ENCODE results near the gene OPCML. TPM values are rescaled to one million over a fixed set of nuclear protein-coding genes. Genes with fewer than 3 reads are reported as not detected.

Gene OPCML
- total and polyA plus RNA-seq, 5 donors: 0.14 to 2.8 (median 1.1) TPM

GRCh38 chr11:132981131-132981956 lies 551.0 kb downstream of the OPCML start:
- H3K9me3 ChIP-seq (ENCODE audit: control insufficient read depth, low read length): no peaks in the 10 kb centered on the region
- WGBS: 78% methylated on average over 17 of the region's 17 CpGs
- no peaks in the 10 kb centered on the region for H3K4me1 ChIP-seq (ENCODE audit: control insufficient read depth, insufficient read depth, low read length)
- no peak overlapping the region for H3K27ac ChIP-seq (ENCODE audit: low read length)
- ATAC-seq (no peak), DNase-seq (no peak)
- intact Hi-C loops (cut with DNase I): no loop called here
- no peaks in the 10 kb centered on the region for H3K27me3 ChIP-seq (ENCODE audit: control insufficient read depth, insufficient read depth)
- no peak overlapping the region for H3K4me3 ChIP-seq (ENCODE audit: low read length)

DNA sequence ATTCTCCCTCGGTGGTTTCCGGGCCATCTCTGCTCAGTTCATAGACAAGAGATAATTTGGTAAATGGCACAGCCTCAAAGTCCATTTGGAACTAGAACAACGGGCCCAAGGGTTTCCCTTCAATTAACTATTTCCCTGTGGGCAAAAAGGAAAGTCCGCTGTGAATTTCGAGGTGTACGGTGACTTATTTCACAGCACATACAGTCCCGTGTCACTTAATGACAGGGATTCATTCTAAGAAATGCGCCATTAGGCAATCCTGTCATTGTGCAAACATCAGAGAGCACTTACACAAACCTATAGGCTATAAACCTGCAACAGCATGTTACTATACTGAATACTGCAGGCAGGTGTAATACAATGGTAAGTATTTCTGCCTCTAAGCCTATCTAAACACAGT lies 551.6 kb downstream of the OPCML start:
- intact Hi-C loops (cut with DNase I): no loop called here
- H3K4me3 ChIP-seq (ENCODE audit: low read length): no peak overlapping the region
- no peaks in the 10 kb centered on the region for H3K27me3 ChIP-seq (ENCODE audit: control insufficient read depth, insufficient read depth)
- H3K27ac ChIP-seq (ENCODE audit: low read length): no peak overlapping the region
- no peaks in the 10 kb centered on the region for H3K4me1 ChIP-seq (ENCODE audit: control insufficient read depth, insufficient read depth, low read length)
- ATAC-seq: no peak
- no peak for DNase-seq
- WGBS: 87% methylated on average over 8 of the region's 8 CpGs
- H3K9me3 ChIP-seq (ENCODE audit: control insufficient read depth, low read length): no peaks in the 10 kb centered on the region

GRCh38 chr11:132977746-132978145 lies 554.6 kb downstream of the OPCML start:
- Histone ChIP-seq H3K4me3 (ENCODE audit: low read length) (no peak overlapping the region), H3K27me3 (ENCODE audit: control insufficient read depth, insufficient read depth) (no peaks in the 10 kb centered on the region), H3K4me1 (ENCODE audit: control insufficient read depth, insufficient read depth, low read length) (no peaks in the 10 kb centered on the region), H3K27ac (ENCODE audit: low read length) (no peak overlapping the region), H3K9me3 (ENCODE audit: control insufficient read depth, low read length) (no peaks in the 10 kb centered on the region)
- ATAC-seq: no peak
- intact Hi-C loops (cut with DNase I): no loop called here
- WGBS: 64% methylated on average over 4 of the region's 4 CpGs
- DNase-seq: no peak

GRCh38 chr11:132977241-132977640 lies 555.1 kb downstream of the OPCML start:
- Histone ChIP-seq H3K27ac (ENCODE audit: low read length) (no peak overlapping the region), H3K9me3 (ENCODE audit: control insufficient read depth, low read length) (no peaks in the 10 kb centered on the region), H3K4me1 (ENCODE audit: control insufficient read depth, insufficient read depth, low read length) (no peaks in the 10 kb centered on the region), H3K27me3 (ENCODE audit: control insufficient read depth, insufficient read depth) (no peaks in the 10 kb centered on the region), H3K4me3 (ENCODE audit: low read length) (no peak overlapping the region)
- DNase-seq (no peak), ATAC-seq (no peak)
- intact Hi-C loops (cut with DNase I): no loop called here
- 83% methylated on average over 2 of the region's 2 CpGs for WGBS

DNA sequence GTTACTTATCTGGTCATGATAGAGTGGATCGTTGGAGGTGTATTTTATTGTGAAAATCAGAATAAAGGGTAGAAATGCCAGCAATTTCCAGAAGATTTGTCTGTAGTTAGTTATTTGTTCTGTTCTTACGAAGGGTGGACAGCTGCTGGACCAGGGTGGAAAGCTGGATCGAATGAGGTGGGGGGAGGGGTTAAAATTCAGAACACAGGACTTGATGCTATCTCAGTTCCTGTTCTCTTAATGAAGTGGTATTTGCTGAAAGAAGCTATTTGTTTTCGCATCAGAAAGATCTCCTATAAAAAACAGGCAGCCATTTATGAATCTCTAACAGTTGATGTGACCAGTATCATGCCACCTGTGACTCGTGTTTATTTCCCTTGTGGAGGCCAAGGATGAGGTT lies 556.2 kb downstream of the OPCML start:
- no peaks in the 10 kb centered on the region for H3K9me3 ChIP-seq (ENCODE audit: control insufficient read depth, low read length)
- intact Hi-C loops (cut with DNase I): no loop called here
- WGBS: 79% methylated on average over 5 of the region's 5 CpGs
- H3K4me1 ChIP-seq (ENCODE audit: control insufficient read depth, insufficient read depth, low read length): no peaks in the 10 kb centered on the region
- no peak for ATAC-seq
- no peak overlapping the region for H3K4me3 ChIP-seq (ENCODE audit: low read length)
- no peak overlapping the region for H3K27ac ChIP-seq (ENCODE audit: low read length)
- DNase-seq: no peak
- H3K27me3 ChIP-seq (ENCODE audit: control insufficient read depth, insufficient read depth): no peaks in the 10 kb centered on the region

- WGBS: 55% methylated on average over 6 of the region's 6 CpGs
- ATAC-seq (no peak), DNase-seq (no peak)
- H3K27ac ChIP-seq (ENCODE audit: low read length): no peak overlapping the region
- no peaks in the 10 kb centered on the region for H3K9me3 ChIP-seq (ENCODE audit: control insufficient read depth, low read length)
- no peak overlapping the region for H3K4me3 ChIP-seq (ENCODE audit: low read length)
- H3K4me1 ChIP-seq (ENCODE audit: control insufficient read depth, insufficient read depth, low read length): no peaks in the 10 kb centered on the region
- no peaks in the 10 kb centered on the region for H3K27me3 ChIP-seq (ENCODE audit: control insufficient read depth, insufficient read depth)
- intact Hi-C loops (cut with DNase I): no loop called here
Observed at GRCh38 chr11:132973686-132974085, 558.6 kb downstream of the OPCML start.

GRCh38 chr11:132972565-132972964 lies 559.7 kb downstream of the OPCML start:
- WGBS: 79% methylated on average over 3 of the region's 3 CpGs
- Histone ChIP-seq H3K9me3 (ENCODE audit: control insufficient read depth, low read length) (no peaks in the 10 kb centered on the region), H3K27ac (ENCODE audit: low read length) (no peak overlapping the region), H3K4me3 (ENCODE audit: low read length) (no peak overlapping the region), H3K4me1 (ENCODE audit: control insufficient read depth, insufficient read depth, low read length) (no peaks in the 10 kb centered on the region), H3K27me3 (ENCODE audit: control insufficient read depth, insufficient read depth) (no peaks in the 10 kb centered on the region)
- no peak for DNase-seq
- ATAC-seq: no peak
- intact Hi-C loops (cut with DNase I): no loop called here

- Histone ChIP-seq H3K27ac (ENCODE audit: low read length) (no peak overlapping the region), H3K9me3 (ENCODE audit: control insufficient read depth, low read length) (no peaks in the 10 kb centered on the region), H3K4me1 (ENCODE audit: control insufficient read depth, insufficient read depth, low read length) (no peaks in the 10 kb centered on the region), H3K4me3 (ENCODE audit: low read length) (no peak overlapping the region), H3K27me3 (ENCODE audit: control insufficient read depth, insufficient read depth) (no peaks in the 10 kb centered on the region)
- ATAC-seq: no peak
- no peak for DNase-seq
- WGBS: 51% methylated on average over 4 of the region's 4 CpGs
- intact Hi-C loops (cut with DNase I): no loop called here
Observed at GRCh38 chr11:132971351-132971750, 561.0 kb downstream of the OPCML start.

- DNase-seq (no peak), ATAC-seq (no peak)
- Histone ChIP-seq H3K4me3 (ENCODE audit: low read length) (no peak overlapping the region), H3K27me3 (ENCODE audit: control insufficient read depth, insufficient read depth) (no peaks in the 10 kb centered on the region), H3K4me1 (ENCODE audit: control insufficient read depth, insufficient read depth, low read length) (no peaks in the 10 kb centered on the region), H3K9me3 (ENCODE audit: control insufficient read depth, low read length) (no peaks in the 10 kb centered on the region), H3K27ac (ENCODE audit: low read length) (no peak overlapping the region)
- intact Hi-C loops (cut with DNase I): no loop called here
- 84% methylated on average over 4 of the region's 4 CpGs for WGBS
Observed at GRCh38 chr11:132969892-132970291, 562.4 kb downstream of the OPCML start.

- ATAC-seq: no peak
- no peak overlapping the region for H3K27ac ChIP-seq (ENCODE audit: low read length)
- WGBS: 39% methylated on average over 6 of the region's 6 CpGs
- H3K9me3 ChIP-seq (ENCODE audit: control insufficient read depth, low read length): no peaks in the 10 kb centered on the region
- no peak for DNase-seq
- no peaks in the 10 kb centered on the region for H3K27me3 ChIP-seq (ENCODE audit: control insufficient read depth, insufficient read depth)
- H3K4me1 ChIP-seq (ENCODE audit: control insufficient read depth, insufficient read depth, low read length): no peaks in the 10 kb centered on the region
- intact Hi-C loops (cut with DNase I): no loop called here
- H3K4me3 ChIP-seq (ENCODE audit: low read length): no peak overlapping the region
Observed at GRCh38 chr11:132962041-132962440, 570.3 kb downstream of the OPCML start.

DNA sequence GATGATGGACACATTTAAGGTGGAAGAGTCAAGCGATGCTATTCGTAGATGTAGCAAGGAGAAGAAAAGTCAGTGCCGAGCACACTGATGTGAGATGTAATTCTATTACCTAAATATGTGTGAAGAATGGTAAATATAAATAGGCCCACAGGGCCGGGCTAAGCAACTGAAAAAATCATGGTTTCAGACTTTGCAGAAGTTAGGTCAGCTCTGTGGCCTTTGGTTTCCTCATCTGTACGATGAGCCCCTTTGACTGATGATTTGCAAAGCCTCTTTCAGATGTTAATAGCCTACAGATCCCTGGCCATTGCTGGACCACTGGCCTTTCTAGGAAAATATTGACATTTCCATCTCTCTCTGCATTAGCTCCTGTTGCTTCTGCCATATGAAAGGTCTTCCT lies 570.8 kb downstream of the OPCML start:
- DNase-seq: no peak
- Histone ChIP-seq H3K4me1 (ENCODE audit: control insufficient read depth, insufficient read depth, low read length) (no peaks in the 10 kb centered on the region), H3K9me3 (ENCODE audit: control insufficient read depth, low read length) (no peaks in the 10 kb centered on the region), H3K4me3 (ENCODE audit: low read length) (no peak overlapping the region), H3K27ac (ENCODE audit: low read length) (no peak overlapping the region), H3K27me3 (ENCODE audit: control insufficient read depth, insufficient read depth) (no peaks in the 10 kb centered on the region)
- ATAC-seq: no peak
- intact Hi-C loops (cut with DNase I): no loop called here
- 87% methylated on average over 5 of the region's 5 CpGs for WGBS

Measured in right cardiac atrium (tissue), 5 donors.